Testis (tissue), 2 donors: ENCODE data around the gene SYNPR.

ENCODE experiments used
- POLR2A ChIP-seq: fragments of 450-650 bp; IDR thresholded peaks from one replicate; pipeline ENCODE4 v1.6.1; 2017; ENCODE audit warnings: antibody characterized with exemption, mild to moderate bottlenecking, moderate library complexity
- TF ChIP-seq, protein P1 (sequence below), 3 experiments: fragments of 450-650 bp in 2 of 3; fragments of 200-600 bp in 1 of 3; sonication (generic) in 1 of 3; IDR thresholded peaks; one replicate each; pipeline ENCODE4 v1.5.1; 2016 to 2019; ENCODE audit warnings: antibody characterized with exemption in 3 of 3, mild to moderate bottlenecking in 2 of 3, moderate library complexity in 1 of 3

DNA sequence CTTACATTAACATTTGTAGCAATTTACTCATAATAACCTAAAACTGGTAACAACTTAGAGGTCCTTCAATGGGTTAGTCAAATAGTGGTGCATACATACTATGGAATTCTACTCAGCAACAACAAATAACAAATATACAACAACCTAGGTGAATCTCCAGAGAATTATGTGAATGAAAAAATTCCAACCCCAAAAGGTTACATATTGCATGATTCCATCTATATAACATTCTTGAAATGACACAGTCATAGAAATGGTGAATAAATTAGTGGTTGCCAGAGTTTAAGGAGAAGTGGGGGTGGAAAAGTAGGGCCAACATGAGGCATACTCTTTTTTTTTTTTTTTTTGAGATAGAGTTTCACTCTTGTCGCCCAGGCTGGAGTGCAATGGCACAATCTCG lies 361.7 kb downstream of the SYNPR start:
- no peak for TF ChIP-seq POLR2A
- TF ChIP-seq, protein P1, sequence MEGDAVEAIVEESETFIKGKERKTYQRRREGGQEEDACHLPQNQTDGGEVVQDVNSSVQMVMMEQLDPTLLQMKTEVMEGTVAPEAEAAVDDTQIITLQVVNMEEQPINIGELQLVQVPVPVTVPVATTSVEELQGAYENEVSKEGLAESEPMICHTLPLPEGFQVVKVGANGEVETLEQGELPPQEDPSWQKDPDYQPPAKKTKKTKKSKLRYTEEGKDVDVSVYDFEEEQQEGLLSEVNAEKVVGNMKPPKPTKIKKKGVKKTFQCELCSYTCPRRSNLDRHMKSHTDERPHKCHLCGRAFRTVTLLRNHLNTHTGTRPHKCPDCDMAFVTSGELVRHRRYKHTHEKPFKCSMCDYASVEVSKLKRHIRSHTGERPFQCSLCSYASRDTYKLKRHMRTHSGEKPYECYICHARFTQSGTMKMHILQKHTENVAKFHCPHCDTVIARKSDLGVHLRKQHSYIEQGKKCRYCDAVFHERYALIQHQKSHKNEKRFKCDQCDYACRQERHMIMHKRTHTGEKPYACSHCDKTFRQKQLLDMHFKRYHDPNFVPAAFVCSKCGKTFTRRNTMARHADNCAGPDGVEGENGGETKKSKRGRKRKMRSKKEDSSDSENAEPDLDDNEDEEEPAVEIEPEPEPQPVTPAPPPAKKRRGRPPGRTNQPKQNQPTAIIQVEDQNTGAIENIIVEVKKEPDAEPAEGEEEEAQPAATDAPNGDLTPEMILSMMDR (IDR thresholded peaks at IDR 0.05): no peak
